GM12873 (cell line): ENCODE measurements around the gene PPP3CA.

Experiments used
- CTCF ChIP-seq: IDR thresholded peaks from 2 replicates; pipeline ENCODE4 v1.5.1; 2012; ENCODE audit warnings: low read depth, mild to moderate bottlenecking, moderate library complexity, low read length, control low read depth; ENCODE audit not compliant: insufficient read depth; ENCODE audit errors: missing control alignments

Gene PPP3CA

GRCh38 chr4:101289306-101289705 lies 58.0 kb downstream of the PPP3CA start:
- TF ChIP-seq CTCF: no peak

GRCh38 chr4:101288365-101289145 lies 58.8 kb downstream of the PPP3CA start:
- no peak for TF ChIP-seq CTCF

- TF ChIP-seq CTCF: no peak
These were observed 60.0 kb downstream of the PPP3CA start for GRCh38 chr4:101287324-101287723.

- no peak for TF ChIP-seq CTCF
These were observed 60.7 kb downstream of the PPP3CA start for GRCh38 chr4:101286663-101287062.

GRCh38 chr4:101285985-101286384 lies 61.3 kb downstream of the PPP3CA start:
- TF ChIP-seq CTCF: no peak

GRCh38 chr4:101284546-101284945 lies 62.8 kb downstream of the PPP3CA start:
- TF ChIP-seq CTCF: no peak

- TF ChIP-seq CTCF: no peak
These were observed 63.9 kb downstream of the PPP3CA start for GRCh38 chr4:101283434-101283833.
